Measurements from ENCODE around the gene GC. TPM values are rescaled to one million over a fixed set of nuclear protein-coding genes. Genes with fewer than 3 reads are reported as not detected.
"Not testable (repeated sequence)": the region's sequence is repeated elsewhere in the genome, so short reads cannot be mapped to it uniquely, and the experiment has no call there.

GC gene
- total and polyA plus RNA-seq, 9 of the 15 experiments (the other 6 are each of a cell fraction or from before 2014, with no cell fraction given), result 0.44 TPM; not detected in 8

DNA sequence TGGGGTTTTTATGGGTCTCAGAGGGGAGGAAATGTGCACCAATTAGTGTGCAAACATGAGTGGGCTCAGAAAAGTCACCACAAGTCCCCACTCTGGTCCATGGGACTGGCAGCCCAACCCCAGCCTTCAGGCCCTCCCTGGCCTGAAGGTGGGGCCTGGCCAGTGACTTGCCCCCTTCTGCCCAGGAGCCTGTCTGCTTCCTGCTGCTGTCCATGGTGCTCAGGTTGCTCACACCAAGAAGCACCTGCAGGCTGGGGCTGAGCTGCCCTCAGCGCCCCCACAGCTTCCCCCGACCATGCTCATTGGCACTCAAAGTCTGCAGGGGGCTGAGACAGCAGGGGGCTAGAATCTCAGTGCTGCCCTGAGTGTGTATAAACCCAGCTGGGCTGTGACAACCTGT, 30.6 kb upstream of the GC start:
- ChIA-PET CTCF (ENCODE audit: low intra/inter-chr PET ratio) (no interaction called here), POLR2A (no interaction called here)
- Histone ChIP-seq H4K20me1 (replicated peaks; ENCODE audit: control insufficient read depth, insufficient read depth, low read length) (no peaks in the 10 kb centered on the region), H3K9ac (ENCODE audit: insufficient read depth in 1 of 2, low read depth in 2 of 2, low read length in 2 of 2) (no peak overlapping the region), H3K4me2 (ENCODE audit: insufficient read depth, low read length) (no peak overlapping the region), H3K36me3 (ENCODE audit: control insufficient read depth, insufficient read depth, low read length) (no peaks in the 10 kb centered on the region), H3K4me3 (no peak overlapping the region), H3K27ac (ENCODE audit: extremely low read depth, low read depth, low read length) (no peak overlapping the region), H3K9me1 (ENCODE audit: control insufficient read depth, insufficient read depth, low read length) (no peaks in the 10 kb centered on the region), H3K9me3 (replicated peaks; ENCODE audit: control insufficient read depth, insufficient read depth, low read depth, low read length) (no peaks in the 10 kb centered on the region), H3K4me1 (replicated peaks in 1 of 2; ENCODE audit: control insufficient read depth in 2 of 2, insufficient read depth in 2 of 2, low read length in 2 of 2) (peaks cover 0 to 4% of the 10 kb centered on the region in 2 experiments; a peak in 1 of 5 replicates), H3K79me2 (ENCODE audit: control insufficient read depth, insufficient read depth, low read length) (no peaks in the 10 kb centered on the region), H3K27me3 (ENCODE audit: control insufficient read depth in 2 of 2, insufficient read depth in 2 of 2, low read length in 2 of 2) (no peaks in the 10 kb centered on the region), H2AFZ (ENCODE audit: low read depth, low read length) (no peak overlapping the region)
- intact Hi-C loops (cut with micrococcal nuclease), result no loop called here
- in situ Hi-C loops (cut with MboI), result no loop called here
- ATAC-seq (peak; percentile 71), DNase-seq (ENCODE audit: extremely low read depth in 1 of 4, low spot score in 3 of 4) (peak in 1 of 4 experiments; percentile 16), FAIRE-seq (no peak)
- TF ChIP-seq MIER1 (IDR thresholded peaks at IDR 0.05; ENCODE audit: low read depth) (peak; percentile 79), GATAD2B (IDR thresholded peaks at IDR 0.05; ENCODE audit: borderline replicate concordance) (no peak), EHMT2 (IDR thresholded peaks at IDR 0.05) (peak; percentile 74; the same call in 1 of the 2 replicates), TAF7 (tag; IDR thresholded peaks at IDR 0.05) (no peak)
- TF ChIP-seq, protein P1, sequence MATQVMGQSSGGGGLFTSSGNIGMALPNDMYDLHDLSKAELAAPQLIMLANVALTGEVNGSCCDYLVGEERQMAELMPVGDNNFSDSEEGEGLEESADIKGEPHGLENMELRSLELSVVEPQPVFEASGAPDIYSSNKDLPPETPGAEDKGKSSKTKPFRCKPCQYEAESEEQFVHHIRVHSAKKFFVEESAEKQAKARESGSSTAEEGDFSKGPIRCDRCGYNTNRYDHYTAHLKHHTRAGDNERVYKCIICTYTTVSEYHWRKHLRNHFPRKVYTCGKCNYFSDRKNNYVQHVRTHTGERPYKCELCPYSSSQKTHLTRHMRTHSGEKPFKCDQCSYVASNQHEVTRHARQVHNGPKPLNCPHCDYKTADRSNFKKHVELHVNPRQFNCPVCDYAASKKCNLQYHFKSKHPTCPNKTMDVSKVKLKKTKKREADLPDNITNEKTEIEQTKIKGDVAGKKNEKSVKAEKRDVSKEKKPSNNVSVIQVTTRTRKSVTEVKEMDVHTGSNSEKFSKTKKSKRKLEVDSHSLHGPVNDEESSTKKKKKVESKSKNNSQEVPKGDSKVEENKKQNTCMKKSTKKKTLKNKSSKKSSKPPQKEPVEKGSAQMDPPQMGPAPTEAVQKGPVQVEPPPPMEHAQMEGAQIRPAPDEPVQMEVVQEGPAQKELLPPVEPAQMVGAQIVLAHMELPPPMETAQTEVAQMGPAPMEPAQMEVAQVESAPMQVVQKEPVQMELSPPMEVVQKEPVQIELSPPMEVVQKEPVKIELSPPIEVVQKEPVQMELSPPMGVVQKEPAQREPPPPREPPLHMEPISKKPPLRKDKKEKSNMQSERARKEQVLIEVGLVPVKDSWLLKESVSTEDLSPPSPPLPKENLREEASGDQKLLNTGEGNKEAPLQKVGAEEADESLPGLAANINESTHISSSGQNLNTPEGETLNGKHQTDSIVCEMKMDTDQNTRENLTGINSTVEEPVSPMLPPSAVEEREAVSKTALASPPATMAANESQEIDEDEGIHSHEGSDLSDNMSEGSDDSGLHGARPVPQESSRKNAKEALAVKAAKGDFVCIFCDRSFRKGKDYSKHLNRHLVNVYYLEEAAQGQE (IDR thresholded peaks at IDR 0.05; ENCODE audit: borderline replicate concordance), result peak; percentile 95
- TF ChIP-seq, protein P1 (CRISPR knock-in tag; IDR thresholded peaks at IDR 0.05; ENCODE audit: low read depth), result peak; percentile 70; the same call in 1 of the 2 replicates
- no TSS peak for BruUV-seq (replicated peaks)
- WGBS (ENCODE audit: insufficient coverage, low coverage, missing lambda C conversion rate), result 0% methylated on average over 2 of the region's 2 CpGs

GRCh38 chr4:71809805-71810204, 25.9 kb upstream of the GC start:
- in situ Hi-C loops (cut with MboI); FAIRE-seq; BruUV-seq (replicated peaks): not testable (repeated sequence)

More at GRCh38 chr4:71809805-71810204, 25.9 kb upstream of the GC start:
- H3K4me2 ChIP-seq (ENCODE audit: insufficient read depth, low read length); H3K9me1 ChIP-seq (ENCODE audit: control insufficient read depth, insufficient read depth, low read length); H3K4me1 ChIP-seq (replicated peaks in 1 of 2; ENCODE audit: control insufficient read depth in 2 of 2, insufficient read depth in 2 of 2, low read length in 2 of 2); H3K27me3 ChIP-seq (ENCODE audit: control insufficient read depth in 2 of 2, insufficient read depth in 2 of 2, low read length in 2 of 2); POLR2A ChIA-PET; H4K20me1 ChIP-seq (replicated peaks; ENCODE audit: control insufficient read depth, insufficient read depth, low read length); DNase-seq (ENCODE audit: extremely low read depth in 1 of 4, low spot score in 3 of 4); ATAC-seq; CTCF ChIA-PET (ENCODE audit: low intra/inter-chr PET ratio); H2AFZ ChIP-seq (ENCODE audit: low read depth, low read length); H3K79me2 ChIP-seq (ENCODE audit: control insufficient read depth, insufficient read depth, low read length); H3K9me3 ChIP-seq (replicated peaks; ENCODE audit: control insufficient read depth, insufficient read depth, low read depth, low read length); intact Hi-C loops (cut with micrococcal nuclease); H3K36me3 ChIP-seq (ENCODE audit: control insufficient read depth, insufficient read depth, low read length); H3K27ac ChIP-seq (ENCODE audit: extremely low read depth, low read depth, low read length); H3K4me3 ChIP-seq; H3K9ac ChIP-seq (ENCODE audit: insufficient read depth in 1 of 2, low read depth in 2 of 2, low read length in 2 of 2): not testable (repeated sequence)
- 13% methylated on average over 1 of the region's 1 CpG for WGBS (ENCODE audit: insufficient coverage, low coverage, missing lambda C conversion rate)

Data from K562 (cell line).